Liver (tissue), 9 donors: ENCODE measurements around the gene RPA3. TPM values are rescaled to one million over a fixed set of nuclear protein-coding genes. Genes with fewer than 3 reads are reported as not detected.
A peak's percentile ranks its signal among the peaks of the same experiment; 100 is the strongest.

Source experiments
- DNase-seq: peaks from one replicate; pipeline ENCODE4 v3.0.0-alpha.2; 2017; ENCODE audit warnings: low spot score
- H3K27ac ChIP-seq, 2 donors: one replicate each; pipeline ENCODE4 v1.7.0; 2013; ENCODE audit warnings: inconsistent platforms in 2 of 2, low read length in 2 of 2, control low read depth in 1 of 2, low read depth in 1 of 2, mild to moderate bottlenecking in 1 of 2
- H3K27me3 ChIP-seq, 4 donors: one replicate each; pipeline versions ENCODE4 v1.6.1 to v1.7.0; 2013; ENCODE audit warnings: low read length in 3 of 4, inconsistent platforms in 1 of 4, mild to moderate bottlenecking in 1 of 4, moderate library complexity in 1 of 4; ENCODE audit not compliant: control insufficient read depth in 4 of 4, insufficient read depth in 4 of 4
- H3K36me3 ChIP-seq, 4 donors: one replicate each; pipeline versions ENCODE4 v1.6.1 to v1.7.0; 2013; ENCODE audit warnings: low read length in 3 of 4, mild to moderate bottlenecking in 3 of 4, low read depth in 1 of 4, moderate library complexity in 1 of 4; ENCODE audit not compliant: control insufficient read depth in 4 of 4, insufficient read depth in 3 of 4
- H3K4me1 ChIP-seq, 4 donors: one replicate each; pipeline versions ENCODE4 v1.6.1 to v1.7.0; 2013; ENCODE audit warnings: low read length in 3 of 4, mild to moderate bottlenecking in 3 of 4, moderate library complexity in 1 of 4; ENCODE audit not compliant: control insufficient read depth in 4 of 4, insufficient read depth in 4 of 4
- H3K4me3 ChIP-seq, 3 donors: one replicate each; pipeline versions ENCODE4 v1.6.1 to v1.7.0; 2013; ENCODE audit warnings: low read length in 3 of 3, control low read depth in 1 of 3, low read depth in 1 of 3, mild to moderate bottlenecking in 1 of 3
- H3K9ac ChIP-seq, 2 donors: one replicate each; pipeline ENCODE4 v1.7.0; 2013; ENCODE audit warnings: low read length in 2 of 2, mild to moderate bottlenecking in 2 of 2, moderate library complexity in 2 of 2, control low read depth in 1 of 2, low read depth in 1 of 2
- H3K9me3 ChIP-seq, 4 donors: one replicate each; pipeline versions ENCODE4 v1.6.1 to v1.7.0; 2013; ENCODE audit warnings: low read length in 3 of 4; ENCODE audit not compliant: control insufficient read depth in 4 of 4
- EGR1 ChIP-seq, 2 donors: IDR thresholded peaks; 2 replicates each; pipeline ENCODE4 v1.6.1; 2016 to 2018; ENCODE audit warnings: antibody characterized with exemption in 2 of 2, low read depth in 2 of 2
- FOXA1 ChIP-seq: IDR thresholded peaks from 2 replicates; pipeline ENCODE4 v1.6.1; 2016; ENCODE audit warnings: antibody characterized with exemption
- FOXA2 ChIP-seq: IDR thresholded peaks from 2 replicates; pipeline ENCODE4 v1.6.1; 2016; ENCODE audit warnings: antibody characterized with exemption
- GABPA ChIP-seq, 2 donors: IDR thresholded peaks in 1 of 2; conservative IDR thresholded peaks in 1 of 2; 2 replicates each; pipeline ENCODE4 v1.6.1; 2016; ENCODE audit warnings: antibody characterized with exemption in 2 of 2, mild to moderate bottlenecking in 1 of 2, moderate library complexity in 1 of 2
- HNF4A ChIP-seq, 2 donors: conservative IDR thresholded peaks; 2 replicates each; pipeline ENCODE4 v1.6.1; 2016; ENCODE audit warnings: antibody characterized with exemption in 2 of 2, mild to moderate bottlenecking in 2 of 2
- HNF4G ChIP-seq: IDR thresholded peaks from 2 replicates; pipeline ENCODE4 v1.6.1; 2016; ENCODE audit warnings: antibody characterized with exemption
- JUND ChIP-seq, 2 donors: IDR thresholded peaks; 2 replicates each; pipeline ENCODE4 v1.6.1; 2016; ENCODE audit warnings: antibody characterized with exemption in 2 of 2
- MAX ChIP-seq: IDR thresholded peaks from 2 replicates; pipeline ENCODE4 v1.6.1; 2016; ENCODE audit warnings: antibody characterized with exemption
- NR2F2 ChIP-seq: IDR thresholded peaks from 2 replicates; pipeline ENCODE4 v1.6.1; 2016; ENCODE audit warnings: antibody characterized with exemption
- RAD21 ChIP-seq, 2 donors: IDR thresholded peaks; 2 replicates each; pipeline ENCODE4 v1.6.1; 2016; ENCODE audit warnings: antibody characterized with exemption in 2 of 2, mild to moderate bottlenecking in 2 of 2
- RXRA ChIP-seq, 2 donors: IDR thresholded peaks; 2 replicates each; pipeline ENCODE4 v1.6.1; 2017 to 2018; ENCODE audit warnings: antibody characterized with exemption in 2 of 2, mild to moderate bottlenecking in 1 of 2
- SP1 ChIP-seq: IDR thresholded peaks from 2 replicates; pipeline ENCODE4 v1.6.1; 2018; ENCODE audit warnings: antibody characterized with exemption, mild to moderate bottlenecking
- TAF1 ChIP-seq: conservative IDR thresholded peaks from 2 replicates; pipeline ENCODE4 v1.6.1; 2016; ENCODE audit warnings: antibody characterized with exemption, mild to moderate bottlenecking
- ZBTB33 ChIP-seq: IDR thresholded peaks from 2 replicates; pipeline ENCODE4 v1.6.1; 2016; ENCODE audit warnings: antibody characterized with exemption
- WGBS: extraction: QIAGEN DNeasy Blood & Tissue Kit; methylation state at CpG from one replicate; pipeline ENCODE4 v1.1.7; 2013; 5-methylcytosine and 5-hydroxymethylcytosine counted together
- polyA plus RNA-seq, 2 donors: library from polyadenylated mRNA; stranded (reverse) in 1 of 2; unstranded in 1 of 2; fragments of 200-250 nt in 1 of 2; fragments of >200 nt in 1 of 2; fragmentation: Nextera tagmentation in 1 of 2; extraction: Ambion mirVana in 1 of 2; gene quantifications; one replicate each; pipeline versions ENCODE4 v1.2.1 to v1.2.3, GENCODE V29; 2013 to 2015
- total RNA-seq, 2 donors: library from RNA; depleted of rRNA; stranded (reverse); fragments of >200 nt; gene quantifications; one replicate each; pipeline ENCODE4 v1.2.3, GENCODE V29; 2014
- TF ChIP-seq, protein P1 (sequence below): IDR thresholded peaks from 2 replicates; pipeline ENCODE4 v1.6.1; 2016; ENCODE audit warnings: antibody characterized with exemption, mild to moderate bottlenecking
- TF ChIP-seq, protein P2 (sequence below): fragments of 150-350 bp; IDR thresholded peaks from 2 replicates; pipeline ENCODE4 v1.5.1; 2017; ENCODE audit warnings: improper control_type of control experiment, low read depth, low read length; ENCODE audit not compliant: missing input control
- donor health status: healthy.
- donor health status: healthy.
- donor health status: healthy.
- donor health status: healthy.
- donor health status: healthy.

The RPA3 gene
- total and polyA plus RNA-seq, 4 donors, result 13.0 to 53.1 (median 18.6) TPM

DNA sequence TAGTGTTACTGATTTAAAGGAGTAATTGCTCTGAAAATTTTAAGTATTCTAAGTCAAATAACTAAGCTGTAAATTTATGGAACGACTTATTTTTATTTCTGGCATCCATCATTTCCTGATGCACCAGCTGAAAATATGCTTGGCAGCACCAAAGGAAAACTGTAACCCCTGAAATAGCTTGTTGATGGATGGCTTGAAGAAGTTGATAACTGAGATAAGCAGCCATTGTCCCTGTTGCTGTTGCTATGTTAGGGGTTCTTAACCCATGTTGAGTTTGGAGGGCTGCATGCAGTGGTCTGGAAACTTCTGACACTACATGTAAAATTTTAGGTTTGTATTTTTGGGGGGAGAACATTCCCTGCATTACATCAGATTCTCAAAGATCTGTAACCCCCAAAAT lies 30.6 kb downstream of the RPA3 start:
- no peak overlapping the region for H3K4me3 ChIP-seq
- H3K9me3 ChIP-seq, result no peaks in the 10 kb centered on the region
- H3K36me3 ChIP-seq, result no peaks in the 10 kb centered on the region
- no peak for TF ChIP-seq MAX
- TF ChIP-seq JUND (IDR thresholded peaks at IDR 0.05), result no peak
- TF ChIP-seq NR2F2, result peak; percentile 18
- TF ChIP-seq FOXA2, result no peak
- TF ChIP-seq TAF1, result no peak
- DNase-seq, result no peak
- WGBS, result 71% methylated on average over 1 of the region's 1 CpG
- no peak overlapping the region for H3K27ac ChIP-seq
- peaks cover 0 to 5% (median 0%) of the 10 kb centered on the region in 4 donors for H3K4me1 ChIP-seq
- H3K9ac ChIP-seq, result no peak overlapping the region
- no peaks in the 10 kb centered on the region for H3K27me3 ChIP-seq

GRCh38 chr7:7686811-7687508 lies 31.4 kb downstream of the RPA3 start:
- Histone ChIP-seq H3K9ac (no peak overlapping the region), H3K4me1 (peaks cover 0 to 6% (median 0%) of the 10 kb centered on the region in 4 donors), H3K27me3 (no peaks in the 10 kb centered on the region), H3K27ac (no peak overlapping the region), H3K36me3 (no peaks in the 10 kb centered on the region), H3K9me3 (no peaks in the 10 kb centered on the region), H3K4me3 (no peak overlapping the region)
- WGBS, result 78% methylated on average over 2 of the region's 2 CpGs
- TF ChIP-seq GABPA (IDR thresholded peaks at IDR 0.05 in 1 of 2, conservative IDR thresholded peaks at IDR 0.05 in 1 of 2) (no peak), HNF4A (conservative IDR thresholded peaks at IDR 0.05) (no peak), SP1 (no peak), EGR1 (IDR thresholded peaks at IDR 0.05; ENCODE audit: low read depth in 2 of 2) (no peak), NR2F2 (no peak), HNF4G (no peak), FOXA2 (no peak), FOXA1 (no peak), RXRA (IDR thresholded peaks at IDR 0.05) (no peak), RAD21 (IDR thresholded peaks at IDR 0.05) (no peak), MAX (no peak), TAF1 (no peak), ZBTB33 (no peak)
- TF ChIP-seq, protein P1, sequence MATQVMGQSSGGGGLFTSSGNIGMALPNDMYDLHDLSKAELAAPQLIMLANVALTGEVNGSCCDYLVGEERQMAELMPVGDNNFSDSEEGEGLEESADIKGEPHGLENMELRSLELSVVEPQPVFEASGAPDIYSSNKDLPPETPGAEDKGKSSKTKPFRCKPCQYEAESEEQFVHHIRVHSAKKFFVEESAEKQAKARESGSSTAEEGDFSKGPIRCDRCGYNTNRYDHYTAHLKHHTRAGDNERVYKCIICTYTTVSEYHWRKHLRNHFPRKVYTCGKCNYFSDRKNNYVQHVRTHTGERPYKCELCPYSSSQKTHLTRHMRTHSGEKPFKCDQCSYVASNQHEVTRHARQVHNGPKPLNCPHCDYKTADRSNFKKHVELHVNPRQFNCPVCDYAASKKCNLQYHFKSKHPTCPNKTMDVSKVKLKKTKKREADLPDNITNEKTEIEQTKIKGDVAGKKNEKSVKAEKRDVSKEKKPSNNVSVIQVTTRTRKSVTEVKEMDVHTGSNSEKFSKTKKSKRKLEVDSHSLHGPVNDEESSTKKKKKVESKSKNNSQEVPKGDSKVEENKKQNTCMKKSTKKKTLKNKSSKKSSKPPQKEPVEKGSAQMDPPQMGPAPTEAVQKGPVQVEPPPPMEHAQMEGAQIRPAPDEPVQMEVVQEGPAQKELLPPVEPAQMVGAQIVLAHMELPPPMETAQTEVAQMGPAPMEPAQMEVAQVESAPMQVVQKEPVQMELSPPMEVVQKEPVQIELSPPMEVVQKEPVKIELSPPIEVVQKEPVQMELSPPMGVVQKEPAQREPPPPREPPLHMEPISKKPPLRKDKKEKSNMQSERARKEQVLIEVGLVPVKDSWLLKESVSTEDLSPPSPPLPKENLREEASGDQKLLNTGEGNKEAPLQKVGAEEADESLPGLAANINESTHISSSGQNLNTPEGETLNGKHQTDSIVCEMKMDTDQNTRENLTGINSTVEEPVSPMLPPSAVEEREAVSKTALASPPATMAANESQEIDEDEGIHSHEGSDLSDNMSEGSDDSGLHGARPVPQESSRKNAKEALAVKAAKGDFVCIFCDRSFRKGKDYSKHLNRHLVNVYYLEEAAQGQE, result no peak
- TF ChIP-seq, protein P2, sequence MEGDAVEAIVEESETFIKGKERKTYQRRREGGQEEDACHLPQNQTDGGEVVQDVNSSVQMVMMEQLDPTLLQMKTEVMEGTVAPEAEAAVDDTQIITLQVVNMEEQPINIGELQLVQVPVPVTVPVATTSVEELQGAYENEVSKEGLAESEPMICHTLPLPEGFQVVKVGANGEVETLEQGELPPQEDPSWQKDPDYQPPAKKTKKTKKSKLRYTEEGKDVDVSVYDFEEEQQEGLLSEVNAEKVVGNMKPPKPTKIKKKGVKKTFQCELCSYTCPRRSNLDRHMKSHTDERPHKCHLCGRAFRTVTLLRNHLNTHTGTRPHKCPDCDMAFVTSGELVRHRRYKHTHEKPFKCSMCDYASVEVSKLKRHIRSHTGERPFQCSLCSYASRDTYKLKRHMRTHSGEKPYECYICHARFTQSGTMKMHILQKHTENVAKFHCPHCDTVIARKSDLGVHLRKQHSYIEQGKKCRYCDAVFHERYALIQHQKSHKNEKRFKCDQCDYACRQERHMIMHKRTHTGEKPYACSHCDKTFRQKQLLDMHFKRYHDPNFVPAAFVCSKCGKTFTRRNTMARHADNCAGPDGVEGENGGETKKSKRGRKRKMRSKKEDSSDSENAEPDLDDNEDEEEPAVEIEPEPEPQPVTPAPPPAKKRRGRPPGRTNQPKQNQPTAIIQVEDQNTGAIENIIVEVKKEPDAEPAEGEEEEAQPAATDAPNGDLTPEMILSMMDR, result no peak
- DNase-seq, result no peak
